ENCODE measurements around the gene FXYD5. TPM values are rescaled to one million over a fixed set of nuclear protein-coding genes. Genes with fewer than 3 reads are reported as not detected.

Gene FXYD5
- total RNA-seq, 1 experiment from 2014 or later: 12.7 TPM

- POLR2A ChIA-PET (ENCODE audit: low non-redundant PET): interaction anchor here (0.6 kb wide), 1 partner anchor 53 kb away, joined by 3 read pairs; no protein-coding TSS in a partner anchor
- Histone ChIP-seq H3K36me3 (ENCODE audit: insufficient read depth, low read length, poor library complexity, severe bottlenecking) (no peaks in the 10 kb centered on the region), H3K9me3 (ENCODE audit: low read depth, low read length, poor library complexity, severe bottlenecking) (no peaks in the 10 kb centered on the region), H3K4me1 (ENCODE audit: insufficient read depth, low read length, poor library complexity, severe bottlenecking) (no peaks in the 10 kb centered on the region), H3K27ac (ENCODE audit: low read depth, low read length, poor library complexity, severe bottlenecking) (no peak overlapping the region), H3K4me3 (ENCODE audit: low read depth, low read length, poor library complexity, severe bottlenecking) (no peak overlapping the region), H3K27me3 (replicated peaks; ENCODE audit: insufficient read depth, low read depth, low read length, poor library complexity) (no peaks in the 10 kb centered on the region)
- BruUV-seq (replicated peaks): no TSS peak
- intact Hi-C loops (cut with micrococcal nuclease; ENCODE audit: unreplicated experiment): no loop called here
- CTCF ChIA-PET: no interaction called here
- TF ChIP-seq EZH2 (IDR thresholded peaks at IDR 0.05; ENCODE audit: borderline replicate concordance, low read depth, low read length, poor library complexity, severe bottlenecking): no peak
- no peak for TF ChIP-seq CTCF (conservative IDR thresholded peaks at IDR 0.05; ENCODE audit: low read depth, low read length)
- DNase-seq (ENCODE audit: low spot score): no peak
These were observed 41.4 kb upstream of the FXYD5 start for GRCh38 chr19:35112995-35113688.

- peak overlapping the region; percentile 35 for H3K4me3 ChIP-seq (ENCODE audit: low read depth, low read length, poor library complexity, severe bottlenecking)
- BruUV-seq (replicated peaks): no TSS peak
- peak; percentile 76 for DNase-seq (ENCODE audit: low spot score)
- no peaks in the 10 kb centered on the region for H3K4me1 ChIP-seq (ENCODE audit: insufficient read depth, low read length, poor library complexity, severe bottlenecking)
- no peak for TF ChIP-seq EZH2 (IDR thresholded peaks at IDR 0.05; ENCODE audit: borderline replicate concordance, low read depth, low read length, poor library complexity, severe bottlenecking)
- TF ChIP-seq CTCF (conservative IDR thresholded peaks at IDR 0.05; ENCODE audit: low read depth, low read length): peak; percentile 97
- intact Hi-C loops (cut with micrococcal nuclease; ENCODE audit: unreplicated experiment): loop anchor here (1.0 kb wide), 1 partner anchor 47 kb away; no protein-coding TSS in a partner anchor
- H3K27ac ChIP-seq (ENCODE audit: low read depth, low read length, poor library complexity, severe bottlenecking): no peak overlapping the region
- no peaks in the 10 kb centered on the region for H3K36me3 ChIP-seq (ENCODE audit: insufficient read depth, low read length, poor library complexity, severe bottlenecking)
- H3K27me3 ChIP-seq (replicated peaks; ENCODE audit: insufficient read depth, low read depth, low read length, poor library complexity): no peaks in the 10 kb centered on the region
- CTCF ChIA-PET: interaction anchor here (0.6 to 1.3 kb wide), 3 partner anchors 10 to 27 kb away, joined by 3 to 6 read pairs (median 5); no protein-coding TSS in a partner anchor
- POLR2A ChIA-PET (ENCODE audit: low non-redundant PET): no interaction called here
- H3K9me3 ChIP-seq (ENCODE audit: low read depth, low read length, poor library complexity, severe bottlenecking): no peaks in the 10 kb centered on the region
These were observed 40.0 kb upstream of the FXYD5 start for GRCh38 chr19:35114353-35115176.

DNA sequence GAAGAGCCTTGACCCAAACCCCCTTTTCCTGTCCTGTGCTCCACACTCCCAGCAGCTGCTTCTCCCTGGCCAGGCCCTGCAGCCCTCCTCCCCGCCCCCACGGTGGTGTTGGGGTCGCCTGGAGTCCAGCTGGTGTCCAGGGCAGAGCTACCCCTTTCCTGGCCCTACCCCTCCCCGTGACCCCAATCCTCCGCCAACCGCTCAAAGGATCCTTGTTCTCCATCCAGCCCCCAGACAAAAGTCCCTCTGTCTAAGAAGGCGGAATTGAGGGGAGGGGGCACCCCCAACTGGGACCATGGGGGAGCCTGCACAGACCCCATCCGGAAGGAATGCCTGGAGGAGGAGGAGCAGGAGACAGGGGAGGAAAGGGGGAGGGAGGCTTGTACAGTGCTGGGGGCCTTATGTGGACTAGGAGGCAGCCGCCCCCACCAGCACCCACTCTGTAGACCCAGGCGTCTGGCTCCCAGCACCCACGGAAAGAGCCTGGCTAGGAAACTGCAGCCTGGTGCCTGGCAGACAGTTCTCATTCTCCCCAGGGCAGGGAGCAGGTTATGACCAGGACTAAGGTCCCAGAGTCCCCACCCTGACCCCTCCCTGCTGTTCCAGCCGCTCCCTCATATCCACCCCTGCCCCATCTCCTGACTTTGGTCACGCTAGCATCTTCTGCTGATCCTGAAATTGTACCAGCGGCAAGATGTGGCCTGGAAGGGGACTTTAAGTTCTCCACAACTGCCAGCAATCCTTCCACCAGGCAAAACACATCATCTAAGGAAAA, 39.2 kb upstream of the FXYD5 start, which contains the start of gene FXYD3:
Gene FXYD3, plus strand, starts transcription at position 647 of the 775 bp plus-strand sequence. CDS start 3,554 bp downstream, outside the sequence.
- H3K4me1 ChIP-seq (ENCODE audit: insufficient read depth, low read length, poor library complexity, severe bottlenecking): no peaks in the 10 kb centered on the region
- no peak for DNase-seq (ENCODE audit: low spot score)
- no peaks in the 10 kb centered on the region for H3K36me3 ChIP-seq (ENCODE audit: insufficient read depth, low read length, poor library complexity, severe bottlenecking)
- no peaks in the 10 kb centered on the region for H3K9me3 ChIP-seq (ENCODE audit: low read depth, low read length, poor library complexity, severe bottlenecking)
- ChIA-PET POLR2A (ENCODE audit: low non-redundant PET) (no interaction called here), CTCF (interaction anchor here (0.6 to 1.3 kb wide), 3 partner anchors 9 to 26 kb away, joined by 3 to 6 read pairs (median 5); no protein-coding TSS in a partner anchor)
- no peaks in the 10 kb centered on the region for H3K27me3 ChIP-seq (replicated peaks; ENCODE audit: insufficient read depth, low read depth, low read length, poor library complexity)
- intact Hi-C loops (cut with micrococcal nuclease; ENCODE audit: unreplicated experiment): no loop called here
- H3K27ac ChIP-seq (ENCODE audit: low read depth, low read length, poor library complexity, severe bottlenecking): no peak within 1 kb of the TSS
- BruUV-seq (replicated peaks): no TSS peak
- TF ChIP-seq CTCF (conservative IDR thresholded peaks at IDR 0.05; ENCODE audit: low read depth, low read length): no peak
- no peak for TF ChIP-seq EZH2 (IDR thresholded peaks at IDR 0.05; ENCODE audit: borderline replicate concordance, low read depth, low read length, poor library complexity, severe bottlenecking)
- H3K4me3 ChIP-seq (ENCODE audit: low read depth, low read length, poor library complexity, severe bottlenecking): peak within 1 kb of the TSS; percentile 35

Measured in A673 (cell line).